GM06990 (cell line): ENCODE data around the gene MRPL27.
"Not testable (repeated sequence)": the region's sequence is repeated elsewhere in the genome, so short reads cannot be mapped to it uniquely, and the experiment has no call there.

Source experiments
- DNase-seq: peaks from one replicate; pipeline ENCODE4 v3.0.0-alpha.2; 2011; ENCODE audit not compliant: insufficient read length; ENCODE audit errors: extremely low read depth
- H3K27me3 ChIP-seq: replicated peaks from 2 replicates; pipeline ENCODE4 v1.6.0; 2011; ENCODE audit warnings: low read length; ENCODE audit not compliant: control insufficient read depth, insufficient read depth
- H3K36me3 ChIP-seq: 2 replicates; pipeline ENCODE4 v1.5.1; 2011; ENCODE audit warnings: low read length; ENCODE audit not compliant: control insufficient read depth, insufficient read depth
- H3K4me3 ChIP-seq: replicated peaks from 2 replicates; pipeline ENCODE4 v1.5.1; 2011; ENCODE audit warnings: low read depth, mild to moderate bottlenecking, control low read depth, low read length
- TF ChIP-seq, protein P1 (sequence below): IDR thresholded peaks from 2 replicates; pipeline ENCODE4 v1.5.1; 2011; ENCODE audit warnings: low read length, control low read depth, mild to moderate bottlenecking, inconsistent platforms; ENCODE audit not compliant: insufficient read depth, poor library complexity, severe bottlenecking

Gene MRPL27

DNA sequence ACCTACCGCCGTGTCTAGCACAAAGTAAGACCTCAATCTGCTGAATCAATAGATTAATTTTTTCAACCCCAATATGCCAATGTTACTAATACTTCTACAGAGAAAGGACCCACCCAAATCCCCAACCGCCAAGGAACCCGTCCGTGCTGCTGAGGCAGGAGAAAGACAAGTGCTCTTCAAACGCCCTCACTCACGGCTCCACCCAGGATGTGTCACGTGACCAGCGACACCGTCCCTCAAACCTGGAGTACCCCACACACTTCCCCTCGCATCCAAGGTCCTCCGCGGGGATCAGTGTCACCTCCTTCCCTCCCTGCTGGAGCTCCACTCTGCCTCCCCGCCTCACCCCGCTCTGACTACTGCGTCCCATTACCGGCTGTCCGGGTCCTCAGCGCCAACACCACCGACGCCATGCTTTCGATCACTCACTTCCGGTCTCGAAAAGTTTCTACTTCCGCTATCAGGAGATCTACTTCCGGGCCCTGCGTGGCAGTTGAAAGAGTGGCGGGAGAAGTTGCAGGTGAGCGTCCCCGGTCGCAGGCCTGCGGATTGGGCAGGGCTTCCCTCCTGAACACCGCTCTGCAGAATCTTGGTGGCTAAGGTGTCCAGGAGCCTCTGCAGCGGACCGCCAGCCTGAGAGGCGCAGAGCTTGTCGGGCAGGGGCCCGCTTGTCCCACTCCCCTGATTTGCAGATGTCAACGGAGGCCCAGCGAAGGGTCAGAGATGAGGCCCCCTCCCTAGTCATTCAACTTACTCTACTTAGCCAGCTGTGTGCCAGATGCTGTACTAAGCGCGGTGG is at the start of gene MRPL27, which contains the start of gene EME1:
TSS of gene MRPL27 (minus strand) at position 427 of the 799 bp plus-strand sequence. CDS start at position 413, 14 bp downstream.
TSS of gene EME1 (plus strand) at position 472 of the 799 bp plus-strand sequence. CDS start 1,980 bp downstream, outside the sequence.
- TF ChIP-seq, protein P1, sequence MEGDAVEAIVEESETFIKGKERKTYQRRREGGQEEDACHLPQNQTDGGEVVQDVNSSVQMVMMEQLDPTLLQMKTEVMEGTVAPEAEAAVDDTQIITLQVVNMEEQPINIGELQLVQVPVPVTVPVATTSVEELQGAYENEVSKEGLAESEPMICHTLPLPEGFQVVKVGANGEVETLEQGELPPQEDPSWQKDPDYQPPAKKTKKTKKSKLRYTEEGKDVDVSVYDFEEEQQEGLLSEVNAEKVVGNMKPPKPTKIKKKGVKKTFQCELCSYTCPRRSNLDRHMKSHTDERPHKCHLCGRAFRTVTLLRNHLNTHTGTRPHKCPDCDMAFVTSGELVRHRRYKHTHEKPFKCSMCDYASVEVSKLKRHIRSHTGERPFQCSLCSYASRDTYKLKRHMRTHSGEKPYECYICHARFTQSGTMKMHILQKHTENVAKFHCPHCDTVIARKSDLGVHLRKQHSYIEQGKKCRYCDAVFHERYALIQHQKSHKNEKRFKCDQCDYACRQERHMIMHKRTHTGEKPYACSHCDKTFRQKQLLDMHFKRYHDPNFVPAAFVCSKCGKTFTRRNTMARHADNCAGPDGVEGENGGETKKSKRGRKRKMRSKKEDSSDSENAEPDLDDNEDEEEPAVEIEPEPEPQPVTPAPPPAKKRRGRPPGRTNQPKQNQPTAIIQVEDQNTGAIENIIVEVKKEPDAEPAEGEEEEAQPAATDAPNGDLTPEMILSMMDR: no peak
- H3K36me3 ChIP-seq: peaks cover 10% of the 10 kb centered on the region
- peak; percentile 93 for DNase-seq
- no peaks in the 10 kb centered on the region for H3K27me3 ChIP-seq
- H3K4me3 ChIP-seq: peak within 1 kb of the TSS; percentile 94

DNA sequence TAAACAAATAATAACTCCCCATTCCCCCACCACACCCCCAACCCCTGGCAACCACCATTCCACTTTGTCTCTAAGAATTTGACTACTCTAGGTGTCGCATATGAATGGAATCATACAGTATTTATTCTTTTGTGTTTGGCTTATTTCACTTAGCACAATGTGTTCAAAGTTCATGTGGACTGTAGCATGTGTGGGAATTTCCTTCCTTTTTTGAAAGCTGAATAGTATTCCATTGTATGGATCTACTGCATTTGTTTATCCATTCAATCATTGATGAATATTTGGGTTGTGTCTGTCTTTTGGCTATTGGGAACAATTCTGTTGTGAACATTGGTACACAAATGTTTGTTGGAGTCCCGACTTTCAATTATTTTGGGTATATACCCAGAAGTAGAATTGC is 49.8 kb upstream of the MRPL27 start:
- Histone ChIP-seq H3K4me3 (no peak overlapping the region), H3K36me3 (no peaks in the 10 kb centered on the region), H3K27me3 (no peaks in the 10 kb centered on the region)
- TF ChIP-seq, protein P1: no peak
- no peak for DNase-seq

DNA sequence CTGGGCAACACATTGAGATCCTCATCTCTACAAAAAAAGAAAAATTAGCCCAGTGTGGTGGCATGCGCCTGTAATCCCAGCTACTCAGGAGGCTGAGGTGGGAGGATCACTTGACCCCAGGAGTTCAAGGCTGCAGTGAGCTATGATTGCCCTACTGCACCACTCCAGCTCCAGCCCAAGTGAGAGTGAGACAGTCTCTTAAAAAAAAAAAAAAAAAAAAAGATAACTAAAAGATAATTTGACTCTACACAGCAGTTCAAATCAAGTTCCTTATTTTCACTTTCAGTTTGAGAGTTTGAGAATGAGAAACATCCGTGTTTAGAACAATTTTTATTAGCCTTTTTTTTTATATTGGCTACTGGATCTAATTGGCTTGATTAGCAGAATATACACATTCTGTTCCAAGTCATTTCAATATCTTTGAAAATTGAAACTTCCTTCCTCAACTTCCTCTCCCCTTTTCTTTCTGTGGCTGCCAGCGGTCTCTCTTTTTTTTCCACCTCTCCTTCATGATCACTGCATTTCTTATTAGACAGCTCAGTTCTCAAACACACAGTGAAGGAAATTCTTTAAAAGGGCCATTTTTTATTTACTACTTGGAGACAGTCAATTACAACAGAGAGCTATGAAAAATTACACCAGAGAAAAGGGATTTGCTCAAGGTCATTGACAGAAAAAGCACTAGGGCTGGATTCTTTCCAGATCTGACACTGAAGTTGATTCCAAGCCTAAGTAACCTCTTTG is 48.5 kb upstream of the MRPL27 start:
- TF ChIP-seq, protein P1: no peak
- H3K36me3 ChIP-seq: no peaks in the 10 kb centered on the region
- H3K27me3 ChIP-seq: no peaks in the 10 kb centered on the region
- DNase-seq: peak; percentile 39
- 0 out of 2 replicates have a peak overlapping the region, but pooled peaks have one; percentile 17 for H3K4me3 ChIP-seq

DNA sequence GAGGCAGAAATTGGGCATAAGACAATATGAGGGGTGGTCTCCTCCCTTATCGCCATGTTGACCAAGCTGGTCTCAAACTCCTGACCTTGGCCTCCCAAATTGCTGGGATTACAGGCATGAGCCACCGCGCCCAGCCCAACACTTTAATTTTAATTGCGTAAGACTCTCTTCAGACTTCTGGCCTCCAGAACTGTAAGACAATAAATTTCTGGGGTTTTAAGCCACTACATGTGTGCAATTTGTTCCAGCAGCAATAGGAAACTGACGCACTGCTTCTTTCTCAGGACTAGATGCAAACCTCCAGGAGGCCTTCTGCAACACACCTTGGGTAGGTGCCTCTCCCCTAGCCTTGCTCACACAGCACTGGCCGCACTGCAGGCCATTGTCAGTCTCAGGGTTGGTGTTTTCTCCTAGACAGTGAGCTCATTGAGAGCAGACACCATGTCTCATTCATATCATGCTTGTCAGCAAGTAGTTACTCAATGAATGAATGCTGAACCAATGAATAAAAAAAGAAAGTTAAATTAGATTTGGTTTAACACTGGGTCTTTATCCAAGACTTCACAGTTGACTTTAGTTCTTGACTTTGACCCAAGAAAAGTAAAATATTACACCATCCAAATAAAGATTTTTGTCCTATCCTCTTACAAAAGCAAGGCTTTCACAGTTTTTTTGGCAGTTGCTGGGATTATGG is 47.6 kb upstream of the MRPL27 start:
- Histone ChIP-seq H3K27me3 (no peaks in the 10 kb centered on the region), H3K4me3 (no peak overlapping the region), H3K36me3 (no peaks in the 10 kb centered on the region)
- TF ChIP-seq, protein P1: no peak
- no peak for DNase-seq

DNA sequence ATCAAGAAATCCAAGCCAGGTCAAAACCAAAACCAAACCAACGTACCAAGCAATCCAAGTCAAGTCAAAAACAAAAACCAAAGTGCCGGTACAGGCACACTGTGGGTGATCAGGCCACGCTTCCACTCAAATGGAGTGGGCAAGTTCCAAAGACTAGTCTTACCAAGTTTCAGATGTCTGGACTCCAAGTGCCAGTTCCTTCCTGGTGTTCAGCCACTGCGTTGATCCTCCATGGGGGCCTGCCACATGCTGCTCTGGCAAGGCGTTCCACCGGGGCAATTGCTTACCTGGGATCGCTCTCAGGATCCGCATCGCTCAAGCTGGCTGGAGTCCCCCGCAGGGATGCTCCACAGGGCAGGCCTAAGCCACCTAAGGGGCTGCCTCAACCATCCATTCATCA is 46.6 kb upstream of the MRPL27 start:
- not testable (repeated sequence) for DNase-seq

More for the DNA sequence above, 46.6 kb upstream of the MRPL27 start:
- H3K4me3 ChIP-seq, H3K27me3 ChIP-seq, H3K36me3 ChIP-seq: not testable (repeated sequence)
